Right renal pelvis (tissue), 4 donors: ENCODE results near the gene CDX1. TPM values are rescaled to one million over a fixed set of nuclear protein-coding genes. Genes with fewer than 3 reads are reported as not detected.
A peak's percentile ranks its signal among the peaks of the same experiment; 100 is the strongest.

Experiments used
- DNase-seq, 4 donors: peaks; one replicate each; pipeline ENCODE4 v3.0.0-alpha.2; 2013; ENCODE audit warnings: low read depth in 4 of 4, low spot score in 3 of 4, missing footprints in 1 of 4
- polyA plus RNA-seq, 4 donors: library from polyadenylated mRNA; unstranded; fragments of 120-200 nt; gene quantifications; one replicate each; pipeline ENCODE4 v1.2.1, GENCODE V29; 2013; ENCODE audit not compliant: insufficient read length in 4 of 4

The CDX1 gene
- polyA plus RNA-seq, 4 donors, result 0.64 to 1.0 (median 0.76) TPM

GRCh38 chr5:150130493-150130922 is 36.1 kb upstream of the CDX1 start:
- no peak for DNase-seq

GRCh38 chr5:150131461-150131860 is 35.1 kb upstream of the CDX1 start:
- no peak for DNase-seq

- no peak for DNase-seq
These were observed 34.4 kb upstream of the CDX1 start for GRCh38 chr5:150131978-150132694.

GRCh38 chr5:150132740-150133139 is 33.8 kb upstream of the CDX1 start:
- no peak for DNase-seq

GRCh38 chr5:150133581-150134197 is 32.9 kb upstream of the CDX1 start:
- DNase-seq, result no peak

- DNase-seq, result no peak
These were observed 32.4 kb upstream of the CDX1 start for GRCh38 chr5:150134198-150134588.

- DNase-seq, result no peak
These were observed 30.8 kb upstream of the CDX1 start for GRCh38 chr5:150135557-150136304.

- DNase-seq, result no peak
These were observed 30.0 kb upstream of the CDX1 start for GRCh38 chr5:150136305-150137167.

GRCh38 chr5:150137168-150137957 is 29.2 kb upstream of the CDX1 start:
- DNase-seq, result no peak

- no peak for DNase-seq
These were observed 28.6 kb upstream of the CDX1 start for GRCh38 chr5:150137997-150138396.

GRCh38 chr5:150138551-150139265 is 27.9 kb upstream of the CDX1 start:
- peak; percentile 65 to 88 (median 78) for DNase-seq

- DNase-seq, result no peak
These were observed 27.2 kb upstream of the CDX1 start for GRCh38 chr5:150139334-150139733.

- no peak for DNase-seq
These were observed 25.7 kb upstream of the CDX1 start for GRCh38 chr5:150140830-150141229.

- DNase-seq, result no peak
These were observed 24.9 kb upstream of the CDX1 start for GRCh38 chr5:150141544-150142184.

GRCh38 chr5:150142185-150142958 is 24.2 kb upstream of the CDX1 start:
- no peak for DNase-seq

GRCh38 chr5:150142959-150143349 is 23.6 kb upstream of the CDX1 start:
- no peak for DNase-seq

- no peak for DNase-seq
These were observed 23.0 kb upstream of the CDX1 start for GRCh38 chr5:150143350-150144245.
